Bronchial epithelial cell (primary cell): Measurements from ENCODE around the gene SNX1. TPM values are rescaled to one million over a fixed set of nuclear protein-coding genes. Genes with fewer than 3 reads are reported as not detected.
"Not testable (repeated sequence)": the region's sequence is repeated elsewhere in the genome, so short reads cannot be mapped to it uniquely, and the experiment has no call there.

Source experiments
- DNase-seq: peaks from one replicate; pipeline ENCODE4 v3.0.0-alpha.2; 2010; ENCODE audit warnings: low read depth
- FAIRE-seq: peaks from 2 replicates; lab custom pipeline; 2011; peaks lifted over from hg19 to GRCh38; lab: Jason Lieb, UNC
- H3K27me3 ChIP-seq: 2 replicates; pipeline ENCODE4 v1.5.1; 2011; ENCODE audit warnings: low read length; ENCODE audit not compliant: control insufficient read depth, insufficient read depth
- H3K36me3 ChIP-seq: 2 replicates; pipeline ENCODE4 v1.5.1; 2011; ENCODE audit warnings: low read length; ENCODE audit not compliant: control insufficient read depth, insufficient read depth
- H3K4me3 ChIP-seq: 2 replicates; pipeline ENCODE4 v1.5.1; 2011; ENCODE audit warnings: mild to moderate bottlenecking, low read depth, low read length, control low read depth
- CTCF ChIP-seq: IDR thresholded peaks from 2 replicates; pipeline ENCODE4 v1.5.1; 2011; ENCODE audit warnings: mild to moderate bottlenecking, moderate library complexity, low read length, control low read depth, inconsistent platforms; ENCODE audit not compliant: insufficient read depth, severe bottlenecking
- total RNA-seq: library from RNA; depleted of rRNA; stranded (reverse); fragments of >200 nt; gene quantifications from 2 replicates; pipeline ENCODE4 v1.2.1, GENCODE V29; 2014

SNX1 gene
- total RNA-seq, 1 donor from 2014 or later = 28.7 TPM

DNA sequence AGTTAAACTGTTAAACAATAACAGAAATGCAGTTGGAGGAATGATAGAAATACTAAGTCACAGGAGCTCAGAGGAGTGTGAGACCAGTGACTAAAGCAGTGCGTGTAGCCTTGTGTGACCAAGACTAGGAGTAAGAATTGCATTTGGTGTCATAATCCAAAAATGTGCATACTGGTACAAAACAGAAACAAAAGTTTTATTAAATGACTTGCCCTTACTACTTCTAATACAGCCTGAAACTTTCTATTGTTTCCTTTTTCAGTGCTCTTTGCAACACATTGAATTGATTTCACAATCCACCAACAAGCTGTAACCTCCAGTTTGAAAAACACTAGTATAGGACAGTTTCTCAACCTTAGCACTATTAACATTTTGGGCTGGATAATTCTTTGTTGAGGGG is 17.1 kb downstream of the SNX1 start:
- TF ChIP-seq CTCF = no peak
- Histone ChIP-seq H3K27me3 (no peaks in the 10 kb centered on the region), H3K36me3 (peaks cover 4% of the 10 kb centered on the region), H3K4me3 (no peak overlapping the region)
- FAIRE-seq (no peak), DNase-seq (no peak)

- Histone ChIP-seq H3K36me3 (peaks cover 15% of the 10 kb centered on the region), H3K27me3 (no peaks in the 10 kb centered on the region), H3K4me3 (no peak overlapping the region)
- no peak for TF ChIP-seq CTCF
- FAIRE-seq (no peak), DNase-seq (no peak)
Measured at GRCh38 chr15:64117759-64118487, 22.1 kb downstream of the SNX1 start.

- not testable (repeated sequence) for FAIRE-seq, H3K27me3 ChIP-seq, H3K4me3 ChIP-seq, DNase-seq
- peaks cover 21% of the 10 kb centered on the region for H3K36me3 ChIP-seq
Measured at GRCh38 chr15:64120322-64120721, 24.5 kb downstream of the SNX1 start.

DNA sequence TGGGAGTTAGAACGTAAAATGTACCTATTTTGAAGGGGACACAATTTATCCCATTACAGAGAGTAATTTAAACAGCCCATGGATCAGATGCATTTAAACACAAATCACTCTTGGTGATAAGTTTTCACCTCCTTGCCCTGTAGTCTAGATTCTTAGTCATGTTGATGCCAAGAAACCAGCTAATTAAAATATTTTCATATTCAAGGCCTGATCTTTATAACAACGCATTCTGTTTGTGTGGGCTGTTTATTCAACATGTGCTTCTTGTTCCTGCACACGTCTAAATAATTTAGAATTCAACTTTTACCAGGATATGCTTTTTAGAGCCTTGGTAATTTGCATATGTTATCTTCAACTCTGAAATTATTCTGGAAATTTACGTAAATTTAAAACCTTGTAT is 25.8 kb downstream of the SNX1 start:
- Histone ChIP-seq H3K36me3 (peaks cover 25% of the 10 kb centered on the region), H3K27me3 (no peaks in the 10 kb centered on the region), H3K4me3 (no peak overlapping the region)
- TF ChIP-seq CTCF = no peak
- DNase-seq (no peak), FAIRE-seq (no peak)

GRCh38 chr15:64122444-64122843 is 26.7 kb downstream of the SNX1 start:
- TF ChIP-seq CTCF = no peak
- DNase-seq (no peak), FAIRE-seq (no peak)
- Histone ChIP-seq H3K4me3 (no peak overlapping the region), H3K36me3 (peaks cover 26% of the 10 kb centered on the region), H3K27me3 (no peaks in the 10 kb centered on the region)

GRCh38 chr15:64122936-64123351 is 27.2 kb downstream of the SNX1 start:
- H3K36me3 ChIP-seq = peaks cover 24% of the 10 kb centered on the region

More at GRCh38 chr15:64122936-64123351, 27.2 kb downstream of the SNX1 start:
- FAIRE-seq (no peak), DNase-seq (no peak)
- Histone ChIP-seq H3K27me3 (no peaks in the 10 kb centered on the region), H3K4me3 (no peak overlapping the region)
- no peak for TF ChIP-seq CTCF
